ENCODE measurements around the gene MYO10.

The MYO10 gene

DNA sequence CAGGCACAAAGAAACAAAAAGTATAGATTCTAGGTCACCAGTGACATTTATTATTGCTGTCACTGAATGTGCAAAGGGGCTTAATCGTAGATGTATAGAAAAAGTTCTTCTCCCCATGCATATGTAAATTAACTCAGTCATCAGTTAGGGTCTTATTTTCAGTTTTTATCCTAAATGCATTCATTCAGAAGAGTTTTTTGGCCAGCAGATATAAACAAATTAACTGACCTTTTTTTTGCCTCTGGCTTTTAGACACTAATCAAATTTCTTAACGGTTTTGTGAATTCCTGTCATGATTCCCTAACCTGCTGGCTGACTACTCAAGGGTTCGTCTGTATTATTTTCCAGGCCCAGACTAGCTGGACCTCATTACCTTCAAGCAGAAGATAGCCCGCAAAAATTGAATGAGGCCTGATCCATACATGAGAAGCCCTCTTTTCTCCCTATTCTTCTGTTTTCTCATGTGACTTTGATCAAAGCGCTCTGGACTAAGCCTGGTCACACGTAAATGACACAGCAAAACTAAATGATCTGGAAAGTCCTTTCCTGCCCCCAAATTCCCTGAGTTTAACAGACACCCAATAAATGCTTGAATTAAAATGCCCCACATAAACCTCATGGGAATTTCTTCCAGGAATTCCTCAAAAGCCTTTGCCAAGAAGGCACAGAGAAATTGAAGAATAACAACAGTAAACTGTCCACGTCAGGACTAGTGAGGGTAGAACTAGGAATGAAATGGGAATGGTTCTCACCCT is 83.7 kb downstream of the MYO10 start:
- TF ChIP-seq, protein P1, sequence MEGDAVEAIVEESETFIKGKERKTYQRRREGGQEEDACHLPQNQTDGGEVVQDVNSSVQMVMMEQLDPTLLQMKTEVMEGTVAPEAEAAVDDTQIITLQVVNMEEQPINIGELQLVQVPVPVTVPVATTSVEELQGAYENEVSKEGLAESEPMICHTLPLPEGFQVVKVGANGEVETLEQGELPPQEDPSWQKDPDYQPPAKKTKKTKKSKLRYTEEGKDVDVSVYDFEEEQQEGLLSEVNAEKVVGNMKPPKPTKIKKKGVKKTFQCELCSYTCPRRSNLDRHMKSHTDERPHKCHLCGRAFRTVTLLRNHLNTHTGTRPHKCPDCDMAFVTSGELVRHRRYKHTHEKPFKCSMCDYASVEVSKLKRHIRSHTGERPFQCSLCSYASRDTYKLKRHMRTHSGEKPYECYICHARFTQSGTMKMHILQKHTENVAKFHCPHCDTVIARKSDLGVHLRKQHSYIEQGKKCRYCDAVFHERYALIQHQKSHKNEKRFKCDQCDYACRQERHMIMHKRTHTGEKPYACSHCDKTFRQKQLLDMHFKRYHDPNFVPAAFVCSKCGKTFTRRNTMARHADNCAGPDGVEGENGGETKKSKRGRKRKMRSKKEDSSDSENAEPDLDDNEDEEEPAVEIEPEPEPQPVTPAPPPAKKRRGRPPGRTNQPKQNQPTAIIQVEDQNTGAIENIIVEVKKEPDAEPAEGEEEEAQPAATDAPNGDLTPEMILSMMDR (IDR thresholded peaks at IDR 0.05): no peak
- Histone ChIP-seq H3K27ac (no peak overlapping the region), H3K27me3 (no peaks in the 10 kb centered on the region), H3K9me3 (no peaks in the 10 kb centered on the region), H3K36me3 (no peaks in the 10 kb centered on the region), H3K4me1 (ENCODE audit: control insufficient read depth in 1 of 2, insufficient read depth in 1 of 2, low read depth in 1 of 2, low read length in 1 of 2) (no peaks in the 10 kb centered on the region), H3K4me3 (ENCODE audit: low read depth in 1 of 2, low read length in 1 of 2) (no peak overlapping the region)

DNA sequence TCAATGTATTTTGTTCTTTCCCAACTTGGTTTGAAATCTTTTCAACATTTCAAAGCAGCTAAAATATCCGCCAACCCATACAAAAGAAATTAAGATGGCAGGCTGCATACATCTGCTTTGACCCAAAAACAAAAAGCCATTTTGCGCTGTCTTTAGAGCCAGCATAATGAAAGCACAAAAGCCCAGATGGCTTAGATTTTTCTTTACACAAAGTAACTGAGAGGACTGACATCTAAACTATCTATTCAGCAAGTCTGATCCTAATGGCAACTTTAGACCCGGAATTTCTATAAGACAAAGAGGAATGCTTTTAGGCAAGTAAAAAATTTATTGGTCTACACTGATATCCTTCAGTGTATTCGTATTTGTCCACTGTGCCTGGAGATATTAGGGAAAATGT is 86.3 kb downstream of the MYO10 start:
- H3K27ac ChIP-seq: no peak overlapping the region
- H3K9me3 ChIP-seq: no peaks in the 10 kb centered on the region
- no peaks in the 10 kb centered on the region for H3K36me3 ChIP-seq
- no peaks in the 10 kb centered on the region for H3K4me1 ChIP-seq (ENCODE audit: control insufficient read depth in 1 of 2, insufficient read depth in 1 of 2, low read depth in 1 of 2, low read length in 1 of 2)
- no peaks in the 10 kb centered on the region for H3K27me3 ChIP-seq
- H3K4me3 ChIP-seq (ENCODE audit: low read depth in 1 of 2, low read length in 1 of 2): no peak overlapping the region
- TF ChIP-seq, protein P1 (IDR thresholded peaks at IDR 0.05): no peak

DNA sequence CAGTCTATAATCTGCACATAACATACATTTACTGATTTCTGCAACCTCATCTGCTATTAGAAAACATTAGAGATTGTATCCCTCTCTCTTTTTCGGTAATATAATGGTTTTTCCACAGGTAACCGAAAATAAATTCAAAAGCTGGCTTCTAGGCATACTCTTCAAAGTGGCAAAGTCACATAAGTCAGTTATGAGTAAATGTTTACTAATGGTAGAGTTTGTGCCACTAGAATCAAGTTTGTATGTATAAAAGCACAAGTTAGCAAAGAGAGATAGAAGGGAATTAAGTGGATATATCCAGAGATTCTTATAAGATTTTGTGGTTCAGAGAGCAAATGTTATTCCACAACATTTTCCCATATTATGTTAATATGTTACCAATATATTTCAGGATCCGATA is 86.9 kb downstream of the MYO10 start:
- H3K36me3 ChIP-seq: no peaks in the 10 kb centered on the region
- H3K27ac ChIP-seq: no peak overlapping the region
- H3K9me3 ChIP-seq: no peaks in the 10 kb centered on the region
- no peaks in the 10 kb centered on the region for H3K4me1 ChIP-seq (ENCODE audit: control insufficient read depth in 1 of 2, insufficient read depth in 1 of 2, low read depth in 1 of 2, low read length in 1 of 2)
- no peaks in the 10 kb centered on the region for H3K27me3 ChIP-seq
- H3K4me3 ChIP-seq (ENCODE audit: low read depth in 1 of 2, low read length in 1 of 2): no peak overlapping the region
- TF ChIP-seq, protein P1 (IDR thresholded peaks at IDR 0.05): no peak

DNA sequence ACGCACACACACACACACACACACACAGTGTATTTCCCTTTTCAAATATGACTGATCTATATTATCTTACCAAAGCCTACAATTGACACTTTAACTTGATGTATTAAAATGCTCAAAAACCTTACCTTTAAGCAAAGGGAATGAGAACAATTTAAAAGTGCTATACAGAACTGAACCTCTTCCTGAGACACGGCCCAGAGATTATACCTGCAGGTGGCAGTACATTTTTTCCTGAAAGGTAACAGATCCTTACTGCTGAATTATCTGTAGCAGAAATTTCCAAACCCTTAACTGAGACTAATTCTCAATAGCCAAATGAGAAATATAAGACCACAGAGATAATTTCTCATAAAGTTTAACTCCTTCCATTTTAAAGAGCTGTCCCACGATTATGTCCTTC is 91.1 kb downstream of the MYO10 start:
- TF ChIP-seq, protein P1 (IDR thresholded peaks at IDR 0.05): no peak
- H3K9me3 ChIP-seq: no peaks in the 10 kb centered on the region
- peaks cover 6% of the 10 kb centered on the region for H3K27me3 ChIP-seq
- H3K4me3 ChIP-seq (ENCODE audit: low read depth in 1 of 2, low read length in 1 of 2): no peak overlapping the region
- no peaks in the 10 kb centered on the region for H3K36me3 ChIP-seq
- H3K4me1 ChIP-seq (ENCODE audit: control insufficient read depth in 1 of 2, insufficient read depth in 1 of 2, low read depth in 1 of 2, low read length in 1 of 2): no peaks in the 10 kb centered on the region
- no peak overlapping the region for H3K27ac ChIP-seq

DNA sequence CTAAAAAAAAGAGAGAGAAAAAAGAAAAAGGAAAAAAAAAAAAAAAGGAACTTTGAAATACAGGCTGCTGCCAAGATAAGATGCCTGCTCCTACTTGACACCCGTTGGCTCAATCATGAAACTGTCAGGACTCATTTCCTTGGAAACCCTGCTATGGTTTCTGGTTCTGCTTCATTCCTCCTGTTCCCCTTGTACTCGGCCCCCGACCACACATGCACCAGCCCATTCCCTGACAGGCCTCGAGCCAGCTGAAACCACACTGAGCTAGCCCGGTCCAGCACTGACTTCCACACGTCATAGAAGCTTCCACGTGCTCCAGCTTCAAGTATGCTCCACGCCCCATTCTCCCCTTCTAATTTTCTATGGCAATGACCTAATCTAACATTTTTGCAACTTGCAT is 93.2 kb downstream of the MYO10 start:
- H3K4me1 ChIP-seq (ENCODE audit: control insufficient read depth in 1 of 2, insufficient read depth in 1 of 2, low read depth in 1 of 2, low read length in 1 of 2): no peaks in the 10 kb centered on the region
- peaks cover 6% of the 10 kb centered on the region for H3K27me3 ChIP-seq
- no peak overlapping the region for H3K27ac ChIP-seq
- no peaks in the 10 kb centered on the region for H3K36me3 ChIP-seq
- TF ChIP-seq, protein P1 (IDR thresholded peaks at IDR 0.05): no peak
- no peak overlapping the region for H3K4me3 ChIP-seq (ENCODE audit: low read depth in 1 of 2, low read length in 1 of 2)
- no peaks in the 10 kb centered on the region for H3K9me3 ChIP-seq

Measured in neutrophil (primary cell).